Endothelial cell of hepatic sinusoid (primary cell): ENCODE data around the gene PCDHGA7.
"Not testable (repeated sequence)": the region's sequence is repeated elsewhere in the genome, so short reads cannot be mapped to it uniquely, and the experiment has no call there.

ENCODE experiments used
- in situ Hi-C: cut with HindIII; loops from 2 replicates; pipeline ENCODE4 v1.10.0; 2017; ENCODE audit warnings: low sequenced_read_pairs

Gene PCDHGA7

DNA sequence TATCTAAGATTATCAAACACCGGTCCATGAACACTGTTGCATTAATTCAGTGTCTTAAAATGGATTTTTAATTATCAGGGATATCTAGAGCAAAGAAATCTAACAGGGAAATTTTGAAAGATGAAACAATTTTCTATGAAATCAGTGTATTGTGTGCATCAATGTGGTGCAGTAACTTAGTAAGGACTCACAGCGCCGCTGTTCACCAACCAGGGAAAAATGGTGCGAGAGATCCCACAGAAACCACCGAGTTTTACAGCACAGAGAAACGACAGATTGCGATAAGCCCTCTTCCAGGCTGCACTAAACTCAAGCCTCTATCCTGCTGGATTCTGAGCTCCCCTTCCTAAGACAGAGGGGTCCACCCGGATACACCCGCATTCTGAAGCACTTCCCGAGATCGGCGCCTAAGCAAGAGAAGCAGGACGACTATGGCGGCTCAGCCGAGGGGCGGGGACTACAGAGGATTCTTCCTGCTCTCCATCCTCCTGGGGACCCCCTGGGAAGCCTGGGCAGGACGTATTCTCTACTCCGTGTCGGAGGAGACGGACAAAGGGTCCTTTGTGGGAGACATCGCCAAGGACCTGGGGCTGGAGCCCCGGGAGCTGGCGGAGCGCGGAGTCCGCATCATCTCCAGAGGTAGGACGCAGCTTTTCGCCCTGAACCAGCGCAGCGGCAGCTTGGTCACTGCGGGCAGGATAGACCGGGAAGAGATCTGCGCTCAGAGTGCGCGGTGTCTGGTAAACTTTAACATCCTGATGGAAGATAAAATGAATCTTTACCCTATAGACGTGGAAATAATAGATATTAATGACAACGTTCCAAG, at the start of gene PCDHGA7:
Gene PCDHGA7 (plus strand): TSS at position 274 of the 826 bp plus-strand sequence. CDS start 158 bp downstream, at position 432.
- in situ Hi-C loops = no loop called here

GRCh38 chr5:141338538-141339306, 43.8 kb upstream of the PCDHGA7 start, which contains the start of gene PCDHGA2:
Gene PCDHGA2, plus strand, starts transcription at chr5:141338760.
- in situ Hi-C loops = loop anchor here (5.0 kb wide), 1 partner anchor 89 kb away; no protein-coding TSS in a partner anchor

GRCh38 chr5:141340781-141341354, 41.7 kb upstream of the PCDHGA7 start:
- in situ Hi-C loops = not testable (repeated sequence)

DNA sequence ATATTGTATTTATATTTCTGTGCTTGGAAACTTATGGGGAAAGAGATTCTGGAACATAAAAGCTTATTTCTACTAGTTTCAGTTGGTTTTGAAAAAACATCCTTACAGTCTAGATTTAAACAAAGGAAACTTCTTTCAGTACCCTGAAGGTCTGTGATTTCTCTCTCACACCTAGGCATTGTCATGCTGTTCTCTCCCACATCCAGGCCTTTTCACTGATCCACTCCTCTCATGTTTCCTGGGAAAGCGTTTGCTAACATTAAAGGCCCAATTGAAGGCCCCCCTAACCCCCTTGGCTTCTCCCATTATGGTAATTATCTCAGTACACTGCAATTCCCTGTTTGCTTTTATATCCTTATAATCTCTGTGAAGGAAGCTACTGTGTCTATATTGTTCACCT, 39.8 kb upstream of the PCDHGA7 start:
- in situ Hi-C loops = no loop called here

GRCh38 chr5:141343242-141343952, 39.1 kb upstream of the PCDHGA7 start, which contains the start of gene PCDHGA3:
Gene PCDHGA3, plus strand, starts transcription at chr5:141343829. Its CDS starts 205 bp downstream, at chr5:141344034.
- in situ Hi-C loops = no loop called here

DNA sequence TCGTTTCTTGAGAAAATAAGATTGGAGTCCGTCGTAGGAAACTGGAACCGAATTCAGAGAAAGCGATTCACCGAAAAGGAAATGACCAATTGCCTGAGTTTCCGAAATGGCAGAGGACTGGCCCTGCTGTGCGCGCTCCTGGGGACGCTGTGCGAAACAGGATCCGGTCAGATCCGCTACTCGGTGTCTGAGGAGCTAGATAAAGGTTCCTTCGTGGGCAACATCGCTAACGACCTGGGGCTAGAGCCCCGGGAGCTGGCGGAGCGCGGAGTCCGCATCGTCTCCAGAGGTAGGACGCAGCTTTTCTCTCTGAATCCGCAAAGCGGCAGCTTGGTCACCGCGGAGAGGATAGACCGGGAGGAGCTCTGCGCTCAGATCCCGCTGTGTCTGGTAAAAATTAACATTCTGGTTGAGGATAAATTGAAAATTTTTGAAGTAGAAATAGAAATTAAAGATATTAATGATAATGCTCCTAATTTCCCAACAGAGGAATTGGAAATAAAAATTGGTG, 38.5 kb upstream of the PCDHGA7 start:
- in situ Hi-C loops = no loop called here

DNA sequence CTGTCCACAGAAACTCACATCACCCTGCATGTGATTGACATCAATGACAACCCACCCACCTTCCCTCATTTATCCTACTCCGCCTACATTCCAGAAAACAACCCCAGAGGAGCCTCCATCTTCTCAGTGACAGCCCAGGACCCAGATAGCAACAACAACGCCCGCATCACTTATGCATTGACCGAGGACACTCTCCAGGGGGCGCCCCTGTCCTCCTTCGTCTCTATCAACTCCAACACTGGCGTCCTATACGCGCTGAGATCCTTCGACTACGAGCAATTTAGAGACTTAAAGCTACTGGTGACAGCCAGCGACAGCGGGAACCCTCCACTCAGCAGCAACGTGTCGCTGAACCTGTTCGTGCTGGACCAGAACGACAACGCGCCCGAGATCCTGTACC, 37.2 kb upstream of the PCDHGA7 start:
- in situ Hi-C loops = no loop called here

DNA sequence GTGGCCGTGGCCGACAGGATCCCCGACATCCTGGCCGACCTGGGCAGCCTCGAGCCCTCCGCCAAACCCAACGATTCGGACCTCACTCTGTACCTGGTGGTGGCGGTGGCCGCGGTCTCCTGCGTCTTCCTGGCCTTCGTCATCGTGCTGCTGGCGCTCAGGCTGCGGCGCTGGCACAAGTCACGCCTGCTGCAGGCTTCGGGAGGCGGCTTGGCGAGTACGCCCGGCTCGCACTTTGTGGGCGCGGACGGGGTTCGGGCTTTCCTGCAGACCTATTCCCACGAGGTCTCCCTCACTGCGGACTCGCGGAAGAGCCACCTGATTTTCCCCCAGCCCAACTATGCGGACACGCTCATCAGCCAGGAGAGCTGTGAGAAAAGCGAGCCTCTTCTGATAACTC, 36.5 kb upstream of the PCDHGA7 start:
- in situ Hi-C loops = not testable (repeated sequence)

DNA sequence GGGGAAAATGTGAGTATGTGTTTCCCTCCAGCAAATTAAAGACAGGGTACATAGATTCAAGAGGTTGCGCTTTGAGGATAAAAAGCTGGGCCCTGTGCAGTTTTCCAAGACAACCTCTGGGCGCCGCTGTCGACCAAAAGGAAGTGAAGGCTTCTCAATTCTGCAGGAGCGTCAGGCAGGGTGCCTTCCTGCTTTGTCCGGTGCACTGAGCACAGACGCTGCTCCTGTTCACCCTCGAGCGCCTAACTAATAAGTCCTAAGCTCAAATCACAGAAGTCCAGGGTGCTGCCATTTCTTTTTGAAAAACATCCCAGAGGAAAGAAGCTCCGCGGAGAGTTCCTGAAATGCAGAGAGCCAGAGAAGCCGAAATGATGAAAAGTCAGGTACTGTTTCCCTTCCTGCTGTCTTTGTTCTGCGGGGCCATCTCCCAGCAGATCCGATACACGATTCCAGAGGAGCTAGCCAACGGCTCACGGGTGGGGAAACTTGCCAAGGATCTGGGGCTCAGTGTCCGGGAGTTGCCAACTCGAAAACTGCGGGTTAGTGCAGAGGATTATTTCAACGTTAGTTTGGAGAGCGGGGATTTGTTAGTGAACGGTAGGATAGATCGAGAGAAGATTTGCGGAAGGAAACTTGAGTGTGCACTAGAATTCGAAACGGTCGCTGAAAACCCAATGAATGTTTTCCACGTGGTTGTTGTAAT, 32.5 kb upstream of the PCDHGA7 start, which contains the start of gene PCDHGB1:
Gene PCDHGB1 (plus strand): TSS at position 183 of the 703 bp plus-strand sequence. CDS start 162 bp downstream, at position 345.
- in situ Hi-C loops = no loop called here

DNA sequence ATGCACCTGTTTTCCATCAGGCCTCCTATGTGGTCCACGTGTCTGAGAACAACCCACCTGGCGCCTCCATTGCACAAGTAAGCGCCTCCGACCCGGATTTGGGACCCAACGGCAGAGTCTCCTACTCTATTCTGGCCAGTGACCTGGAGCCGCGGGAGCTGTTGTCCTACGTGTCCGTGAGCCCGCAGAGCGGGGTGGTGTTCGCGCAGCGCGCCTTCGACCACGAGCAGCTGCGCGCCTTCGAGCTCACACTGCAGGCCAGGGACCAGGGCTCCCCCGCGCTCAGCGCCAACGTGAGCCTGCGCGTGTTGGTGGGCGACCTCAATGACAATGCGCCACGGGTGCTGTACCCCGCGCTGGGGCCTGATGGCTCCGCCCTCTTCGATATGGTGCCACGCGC, 31.0 kb upstream of the PCDHGA7 start:
- in situ Hi-C loops = no loop called here

GRCh38 chr5:141354900-141355469, 27.6 kb upstream of the PCDHGA7 start, which contains the start of gene PCDHGA4:
Gene PCDHGA4, plus strand, starts transcription at chr5:141355021. Its CDS starts 87 bp downstream, at chr5:141355108.
- in situ Hi-C loops = no loop called here

GRCh38 chr5:141355641-141356040, 26.9 kb upstream of the PCDHGA7 start:
- in situ Hi-C loops = no loop called here

DNA sequence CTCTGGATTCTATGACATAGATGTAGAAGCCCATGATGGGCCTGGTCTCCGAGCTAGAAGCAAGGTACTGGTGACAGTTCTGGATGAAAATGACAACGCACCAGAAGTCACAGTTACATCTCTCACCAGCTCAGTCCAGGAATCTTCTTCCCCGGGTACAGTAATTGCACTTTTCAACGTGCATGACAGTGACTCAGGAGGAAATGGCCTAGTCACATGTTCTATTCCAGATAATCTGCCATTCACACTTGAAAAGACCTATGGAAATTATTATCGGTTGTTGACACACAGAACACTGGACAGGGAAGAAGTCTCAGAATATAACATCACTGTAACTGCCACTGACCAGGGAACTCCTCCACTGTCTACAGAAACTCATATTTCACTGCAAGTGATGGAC, 26.4 kb upstream of the PCDHGA7 start:
- in situ Hi-C loops = no loop called here

GRCh38 chr5:141356950-141357349, 25.6 kb upstream of the PCDHGA7 start:
- in situ Hi-C loops = no loop called here

- in situ Hi-C loops = no loop called here
Measured at GRCh38 chr5:141359790-141360426, 22.6 kb upstream of the PCDHGA7 start, which contains the start of gene PCDHGB2. Gene PCDHGB2, plus strand, starts transcription at chr5:141359994. Its CDS starts 142 bp downstream, at chr5:141360136.

DNA sequence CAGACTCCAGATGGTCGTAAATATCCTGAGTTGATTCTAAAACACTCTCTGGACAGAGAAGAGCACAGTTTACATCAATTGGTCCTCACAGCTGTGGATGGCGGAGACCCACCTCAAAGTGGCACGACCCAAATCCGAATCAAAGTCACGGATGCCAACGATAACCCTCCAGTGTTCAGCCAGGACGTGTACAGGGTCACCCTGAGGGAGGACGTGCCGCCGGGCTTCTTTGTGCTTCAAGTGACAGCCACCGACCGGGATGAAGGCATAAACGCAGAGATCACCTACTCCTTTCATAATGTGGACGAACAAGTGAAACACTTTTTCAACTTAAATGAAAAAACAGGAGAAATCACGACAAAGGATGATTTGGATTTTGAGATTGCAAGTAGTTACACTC, 21.9 kb upstream of the PCDHGA7 start:
- in situ Hi-C loops = no loop called here

DNA sequence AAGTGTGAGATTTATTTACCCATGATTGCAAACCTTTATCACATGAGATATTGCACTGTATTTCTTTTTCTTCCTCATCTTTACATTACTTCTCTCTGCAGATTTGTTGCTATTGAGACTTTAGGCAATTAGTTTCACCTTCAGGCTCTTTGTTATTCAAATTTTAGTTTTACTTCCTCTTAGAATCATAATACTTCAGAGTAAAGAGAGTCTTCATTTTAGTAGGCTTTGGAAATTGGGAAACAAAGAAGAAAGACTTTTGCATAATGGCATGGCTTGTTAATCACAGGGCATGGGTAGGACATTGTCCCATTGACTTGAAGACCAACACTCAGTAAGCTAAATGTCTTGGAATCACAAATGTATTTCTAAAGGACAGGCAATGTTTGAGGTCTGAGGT, 19.8 kb upstream of the PCDHGA7 start:
- in situ Hi-C loops = no loop called here

DNA sequence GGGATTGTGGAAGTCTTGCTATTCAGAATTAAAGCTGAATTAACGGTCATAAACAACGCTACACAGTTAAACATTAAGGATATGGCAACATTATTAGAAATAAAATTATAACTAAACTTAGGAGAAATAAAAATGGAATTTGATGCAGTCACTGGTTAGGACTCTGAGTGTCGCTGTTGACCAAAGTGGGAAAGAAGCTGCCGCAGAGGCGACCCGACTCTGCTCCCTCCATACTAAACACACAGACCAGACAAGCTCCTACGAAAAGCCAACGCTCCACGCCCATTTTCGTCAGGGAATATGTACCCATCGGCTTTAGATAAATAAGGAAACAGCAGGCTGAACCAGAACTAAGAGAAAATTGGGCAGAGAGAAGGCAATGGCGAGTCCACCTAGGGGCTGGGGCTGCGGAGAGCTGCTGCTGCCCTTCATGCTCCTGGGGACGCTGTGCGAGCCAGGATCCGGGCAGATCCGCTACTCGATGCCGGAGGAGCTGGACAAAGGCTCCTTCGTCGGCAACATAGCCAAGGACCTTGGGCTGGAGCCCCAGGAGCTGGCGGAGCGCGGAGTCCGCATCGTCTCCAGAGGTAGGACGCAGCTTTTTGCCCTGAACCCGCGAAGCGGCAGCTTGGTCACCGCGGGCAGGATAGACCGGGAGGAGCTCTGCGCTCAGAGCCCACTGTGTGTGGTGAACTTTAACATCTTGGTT, 18.4 kb upstream of the PCDHGA7 start, which contains the start of gene PCDHGA5:
Gene PCDHGA5 (plus strand): TSS at position 211 of the 709 bp plus-strand sequence. CDS start 169 bp downstream, at position 380.
- in situ Hi-C loops = no loop called here
